BJ (cell line): ENCODE data around the gene MEIOSIN. TPM values are rescaled to one million over a fixed set of nuclear protein-coding genes. Genes with fewer than 3 reads are reported as not detected.
A peak's percentile ranks its signal among the peaks of the same experiment; 100 is the strongest.

Source experiments
- CTCF ChIA-PET: fragments of 350-600 bp; formaldehyde crosslinking; extraction: SDS; loops from one replicate; lab custom pipeline; 2021; ENCODE audit warnings: antibody characterized with exemption, inconsistent platforms; lab: Yijun Ruan, JAX
- POLR2A ChIA-PET: fragments of 300-600 bp; sonication (Branson Sonifier 250); formaldehyde crosslinking; extraction: SDS; loops from one replicate; lab custom pipeline; 2021; ENCODE audit warnings: antibody characterized with exemption; lab: Charles Lee
- DNase-seq: peaks from one replicate; pipeline ENCODE4 v3.0.0-alpha.2; 2011; ENCODE audit warnings: low read depth
- H3K27me3 ChIP-seq: 2 replicates; pipeline ENCODE4 v1.6.0; 2011; ENCODE audit warnings: low read length; ENCODE audit not compliant: control insufficient read depth, insufficient read depth
- H3K36me3 ChIP-seq: 2 replicates; pipeline ENCODE4 v1.5.1; 2011; ENCODE audit warnings: low read length; ENCODE audit not compliant: control insufficient read depth, insufficient read depth
- H3K4me3 ChIP-seq: 2 replicates; pipeline ENCODE4 v1.5.1; 2011; ENCODE audit warnings: low read depth, mild to moderate bottlenecking, control low read depth, low read length
- polyA plus RNA-seq: library from polyadenylated mRNA; depleted of rRNA; stranded (reverse); fragments of >200 nt; gene quantifications from 2 replicates; pipeline ENCODE4 v1.2.3, GENCODE V29; 2011
- TF ChIP-seq, protein P1 (sequence below): IDR thresholded peaks from 2 replicates; pipeline ENCODE4 v1.5.1; 2011; ENCODE audit warnings: low read depth, mild to moderate bottlenecking, control low read depth, inconsistent platforms, low read length, moderate library complexity; ENCODE audit not compliant: insufficient read depth

Gene MEIOSIN
- polyA plus RNA-seq, 1 experiment: not detected

DNA sequence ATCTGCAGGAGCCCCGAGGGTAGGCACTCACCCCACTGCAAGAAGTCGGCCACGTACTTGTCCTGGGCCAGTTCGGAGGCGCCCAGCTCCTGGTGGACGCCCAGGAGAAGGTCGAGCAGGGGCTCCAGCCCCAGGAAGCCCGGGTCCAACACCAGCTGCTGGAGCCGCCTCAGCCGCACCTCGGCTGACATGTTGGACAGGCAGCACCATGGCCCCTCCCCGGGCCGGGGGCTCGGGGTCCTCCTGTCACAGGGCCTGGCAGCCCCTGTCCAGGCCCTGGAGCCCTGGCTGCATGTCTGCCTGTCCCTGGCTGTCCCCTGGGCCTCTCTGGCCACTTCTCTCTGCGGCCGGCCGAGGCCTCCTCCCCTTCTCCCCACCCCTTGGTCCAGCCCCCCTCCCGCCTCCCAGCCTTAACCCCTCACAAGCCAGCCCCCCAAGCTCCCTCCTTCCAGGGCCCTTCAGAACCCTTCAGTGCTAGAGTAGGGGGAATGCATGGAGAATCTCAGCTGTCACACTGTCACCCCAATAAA, 49.0 kb downstream of the MEIOSIN start, which contains the start of gene DMPK:
Gene DMPK, minus strand, starts transcription at position 329 of the 530 bp plus-strand sequence. Its CDS starts 138 bp downstream, at position 191.
- Histone ChIP-seq H3K36me3 (peaks cover 37% of the 10 kb centered on the region), H3K4me3 (peak within 1 kb of the TSS; percentile 77), H3K27me3 (no peaks in the 10 kb centered on the region)
- ChIA-PET CTCF (interaction anchor here (1.1 to 4.1 kb wide), 7 partner anchors 10 to 35 kb away, joined by 3 to 31 read pairs (median 13); partner anchors contain the start of genes DMWD and SIX5), POLR2A (interaction anchor here (0.5 to 1.4 kb wide), 9 partner anchors 9 to 603 kb away, joined by 3 to 16 read pairs (median 3); partner anchors contain the start of genes DMWD, QPCTL, SIX5 and SNRPD2)
- TF ChIP-seq, protein P1, sequence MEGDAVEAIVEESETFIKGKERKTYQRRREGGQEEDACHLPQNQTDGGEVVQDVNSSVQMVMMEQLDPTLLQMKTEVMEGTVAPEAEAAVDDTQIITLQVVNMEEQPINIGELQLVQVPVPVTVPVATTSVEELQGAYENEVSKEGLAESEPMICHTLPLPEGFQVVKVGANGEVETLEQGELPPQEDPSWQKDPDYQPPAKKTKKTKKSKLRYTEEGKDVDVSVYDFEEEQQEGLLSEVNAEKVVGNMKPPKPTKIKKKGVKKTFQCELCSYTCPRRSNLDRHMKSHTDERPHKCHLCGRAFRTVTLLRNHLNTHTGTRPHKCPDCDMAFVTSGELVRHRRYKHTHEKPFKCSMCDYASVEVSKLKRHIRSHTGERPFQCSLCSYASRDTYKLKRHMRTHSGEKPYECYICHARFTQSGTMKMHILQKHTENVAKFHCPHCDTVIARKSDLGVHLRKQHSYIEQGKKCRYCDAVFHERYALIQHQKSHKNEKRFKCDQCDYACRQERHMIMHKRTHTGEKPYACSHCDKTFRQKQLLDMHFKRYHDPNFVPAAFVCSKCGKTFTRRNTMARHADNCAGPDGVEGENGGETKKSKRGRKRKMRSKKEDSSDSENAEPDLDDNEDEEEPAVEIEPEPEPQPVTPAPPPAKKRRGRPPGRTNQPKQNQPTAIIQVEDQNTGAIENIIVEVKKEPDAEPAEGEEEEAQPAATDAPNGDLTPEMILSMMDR: 0 out of 2 replicates have a peak, but pooled peaks have one; percentile 8
- DNase-seq: no peak

DNA sequence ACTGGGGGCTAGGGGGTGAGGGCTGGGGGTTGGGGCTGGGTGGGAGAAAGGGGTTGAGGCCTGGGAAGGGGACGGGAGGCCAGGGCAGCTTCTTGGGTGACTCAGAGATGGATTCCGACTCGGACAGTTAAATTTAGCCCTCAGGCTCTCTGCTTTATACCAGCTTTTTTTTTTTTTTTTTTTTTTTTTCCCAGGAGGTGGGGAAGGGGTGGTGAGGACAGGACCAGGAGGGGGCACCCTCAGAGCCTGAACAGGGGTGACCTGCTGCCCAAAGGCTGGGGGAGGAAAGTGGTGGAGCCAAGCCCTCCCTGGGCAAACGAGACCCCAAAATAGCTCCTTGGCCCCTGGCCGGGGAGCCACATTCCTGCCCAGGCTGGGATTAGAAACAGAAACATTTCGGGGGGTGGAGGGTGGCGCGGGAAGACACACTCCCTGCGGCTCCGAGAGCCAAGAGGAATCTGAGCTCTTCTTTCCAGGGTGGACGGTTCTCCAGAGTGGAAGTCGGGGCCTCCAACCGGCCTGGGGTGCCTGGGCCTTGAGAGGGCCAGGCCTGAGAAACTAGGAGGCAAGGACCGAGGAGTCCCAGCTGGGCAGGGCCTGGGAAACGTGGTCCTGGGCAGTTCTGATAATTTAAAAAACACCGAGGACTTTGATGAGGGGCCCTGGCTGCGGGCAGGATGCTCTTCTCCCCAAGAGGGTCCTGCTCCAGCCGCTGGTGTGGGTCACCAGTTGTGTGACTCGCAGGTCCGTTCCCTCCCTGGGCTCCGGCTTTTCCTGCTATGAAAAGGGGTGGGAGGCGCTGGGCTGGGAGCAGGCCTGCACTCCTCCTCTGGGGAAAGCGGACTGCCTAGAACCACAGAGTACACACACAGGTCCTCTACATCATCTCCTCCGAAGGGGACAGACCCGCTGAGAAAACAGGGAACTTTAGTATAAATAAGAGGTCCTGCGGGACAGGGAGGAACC, 49.9 kb downstream of the MEIOSIN start:
- H3K36me3 ChIP-seq: peaks cover 30% of the 10 kb centered on the region
- peak; percentile 42 for DNase-seq
- peak overlapping the region; percentile 77 for H3K4me3 ChIP-seq
- TF ChIP-seq, protein P1: no peak
- H3K27me3 ChIP-seq: no peaks in the 10 kb centered on the region
- ChIA-PET CTCF (interaction anchor here (1.0 to 4.1 kb wide), 9 partner anchors 9 to 91 kb away, joined by 3 to 31 read pairs (median 11); partner anchors contain the start of genes DMWD, QPCTL and SIX5), POLR2A (interaction anchor here (0.5 to 1.4 kb wide), 11 partner anchors 10 to 603 kb away, joined by 3 to 24 read pairs (median 8); partner anchors contain the start of genes DMWD, IRF2BP1, QPCTL and SIX5)

DNA sequence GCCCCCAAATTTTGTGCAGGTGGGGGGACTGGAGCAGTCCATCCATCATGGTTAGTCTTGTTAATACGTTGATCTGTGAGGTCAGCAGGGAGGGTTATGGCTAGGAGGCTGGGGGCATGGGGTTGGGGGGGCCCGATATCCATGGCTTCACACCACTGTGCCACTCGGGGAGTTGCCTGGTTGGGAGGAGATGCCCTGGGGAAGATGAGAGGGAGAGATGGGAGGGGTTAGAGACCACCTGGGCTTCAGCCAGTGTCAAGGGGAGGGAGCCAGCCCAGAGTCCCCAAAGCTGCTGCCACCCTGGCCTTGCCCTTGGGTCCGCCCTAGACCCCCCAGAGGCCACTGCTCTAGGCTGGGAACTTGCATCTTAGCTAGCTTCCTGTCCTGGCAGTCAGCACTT, 50.9 kb downstream of the MEIOSIN start:
- CTCF ChIA-PET: interaction anchor here (0.6 to 4.1 kb wide), 3 partner anchors 12 to 33 kb away, joined by 3 to 31 read pairs (median 11); no protein-coding TSS in a partner anchor

DNA sequence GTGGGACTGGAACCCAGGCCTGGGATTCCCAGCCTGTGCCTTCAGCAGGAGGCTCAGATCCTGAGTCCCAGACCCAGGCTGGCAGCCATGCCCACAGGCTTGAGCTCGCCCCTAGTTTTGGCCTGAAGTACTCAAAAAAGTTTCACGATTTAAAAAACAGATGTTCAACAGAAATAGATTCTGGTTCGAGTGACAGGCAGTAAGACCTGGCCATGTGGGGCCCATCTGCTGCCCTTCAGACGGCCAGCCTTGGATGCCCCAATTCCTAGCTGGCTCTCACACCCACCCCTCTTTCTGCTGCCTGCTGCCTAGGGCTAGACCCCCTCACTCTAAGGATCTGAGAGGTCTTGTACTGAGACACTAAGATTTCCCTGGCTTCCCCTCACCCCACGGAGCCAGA, 51.9 kb downstream of the MEIOSIN start:
- H3K27me3 ChIP-seq: no peaks in the 10 kb centered on the region
- TF ChIP-seq, protein P1: no peak
- H3K36me3 ChIP-seq: peaks cover 30% of the 10 kb centered on the region
- POLR2A ChIA-PET: no interaction called here
- no peak for DNase-seq
- CTCF ChIA-PET: no interaction called here
- no peak overlapping the region for H3K4me3 ChIP-seq

More for the DNA sequence above, 50.9 kb downstream of the MEIOSIN start:
- Histone ChIP-seq H3K27me3 (no peaks in the 10 kb centered on the region), H3K4me3 (no peak overlapping the region), H3K36me3 (peaks cover 29% of the 10 kb centered on the region)
- POLR2A ChIA-PET: interaction anchor here (1.1 kb wide), 1 partner anchor 14 kb away, joined by 9 read pairs; no protein-coding TSS in a partner anchor
- TF ChIP-seq, protein P1: no peak
- no peak for DNase-seq
